B cell (primary cell): ENCODE results near the gene CYP2W1.

ENCODE experiments used
- CTCF ChIP-seq: fragments of 200-600 bp; IDR thresholded peaks from one replicate; pipeline ENCODE4 v1.8.0; 2022; ENCODE audit warnings: antibody characterized with exemption, mild to moderate bottlenecking
- EZH2 ChIP-seq: IDR thresholded peaks from 2 replicates; pipeline ENCODE4 v1.6.1; 2012; ENCODE audit warnings: borderline replicate concordance, low read depth, mild to moderate bottlenecking, moderate library complexity, low read length; ENCODE audit not compliant: insufficient read depth, poor library complexity, severe bottlenecking

- TF ChIP-seq CTCF (no peak), EZH2 (no peak)
Observed at GRCh38 chr7:1012716-1013095, 29.7 kb downstream of the CYP2W1 start.
